Neural cell (in vitro differentiated cells): ENCODE results near the gene TOP1. TPM values are rescaled to one million over a fixed set of nuclear protein-coding genes. Genes with fewer than 3 reads are reported as not detected.

Source experiments
- H2AFZ ChIP-seq: fragments of 200-600, 300-800 bp; sonication (generic), shearing (Covaris generic); 2 replicates; pipeline ENCODE4 v1.6.0; 2014; ENCODE audit warnings: low read depth, mild to moderate bottlenecking, antibody characterized with exemption, low read length, moderate library complexity
- H3F3A ChIP-seq: fragments of 200-600 bp; shearing (Covaris generic); 2 replicates; pipeline ENCODE4 v1.6.1; 2016; ENCODE audit warnings: mild to moderate bottlenecking, moderate library complexity, mixed read lengths, antibody characterized with exemption, low read length; ENCODE audit not compliant: insufficient read depth, poor library complexity, severe bottlenecking
- H3K27ac ChIP-seq: fragments of 200-600, 300-800 bp; sonication (generic), shearing (Covaris generic); 2 replicates; pipeline ENCODE4 v1.5.1; 2014; ENCODE audit warnings: mild to moderate bottlenecking, low read length, moderate library complexity
- H3K27me3 ChIP-seq: fragments of 300-800, 200-600 bp; sonication (generic), shearing (Covaris generic); 2 replicates; pipeline ENCODE4 v1.6.0; 2014; ENCODE audit warnings: mild to moderate bottlenecking, low read depth, low read length, moderate library complexity; ENCODE audit not compliant: insufficient read depth
- H3K36me3 ChIP-seq: fragments of 300-800, 200-600 bp; sonication (generic), shearing (Covaris generic); 2 replicates; pipeline ENCODE4 v1.5.1; 2014; ENCODE audit warnings: mild to moderate bottlenecking, antibody characterized with exemption, low read length, moderate library complexity; ENCODE audit not compliant: insufficient read depth
- H3K4me2 ChIP-seq: fragments of 300-800, 200-600 bp; sonication (generic), shearing (Covaris generic); 2 replicates; pipeline ENCODE4 v1.6.0; 2014; ENCODE audit warnings: mild to moderate bottlenecking, low read length
- H3K4me3 ChIP-seq: fragments of 300-800, 200-600 bp; sonication (generic), shearing (Covaris generic); 2 replicates; pipeline ENCODE4 v1.5.1; 2014; ENCODE audit warnings: mild to moderate bottlenecking, low read length, moderate library complexity
- H3K79me2 ChIP-seq: fragments of 200-600 bp; shearing (Covaris generic); replicated peaks from 2 replicates; pipeline ENCODE4 v1.6.0; 2014; ENCODE audit warnings: mild to moderate bottlenecking, low read length, moderate library complexity; ENCODE audit not compliant: insufficient read depth
- H3K9ac ChIP-seq: fragments of 300-800, 200-600 bp; sonication (generic), shearing (Covaris generic); 2 replicates; pipeline ENCODE4 v1.6.1; 2016; ENCODE audit warnings: mild to moderate bottlenecking, low read length, mixed read lengths
- H3K9me2 ChIP-seq: fragments of 200-600 bp; shearing (Covaris generic); 2 replicates; pipeline ENCODE4 v1.6.1; 2016; ENCODE audit warnings: mild to moderate bottlenecking, low read length, mixed read lengths; ENCODE audit not compliant: insufficient read depth
- H3K9me3 ChIP-seq: fragments of 200-600, 300-800 bp; sonication (generic), shearing (Covaris generic); 2 replicates; pipeline ENCODE4 v1.6.1; 2016; ENCODE audit warnings: mild to moderate bottlenecking, mixed run types, low read length, moderate library complexity, mixed read lengths
- H4K20me1 ChIP-seq: fragments of 200-600 bp; shearing (Covaris generic); 2 replicates; pipeline ENCODE4 v1.6.1; 2016; ENCODE audit warnings: mild to moderate bottlenecking, mixed run types; ENCODE audit not compliant: insufficient read depth
- EP300 ChIP-seq: fragments of 450-650 bp; conservative IDR thresholded peaks from 2 replicates; pipeline ENCODE4 v1.6.1; 2014; ENCODE audit warnings: antibody characterized with exemption, mild to moderate bottlenecking, moderate library complexity; ENCODE audit not compliant: poor library complexity, severe bottlenecking
- EZH2 ChIP-seq: fragments of 200-600, 300-800 bp; shearing (Covaris generic), sonication (generic); IDR thresholded peaks from 2 replicates; pipeline ENCODE4 v1.6.1; 2014; ENCODE audit warnings: antibody characterized with exemption, low read length, borderline replicate concordance, mild to moderate bottlenecking; ENCODE audit not compliant: insufficient read depth, poor library complexity, severe bottlenecking
- MXI1 ChIP-seq: fragments of 450-650 bp; conservative IDR thresholded peaks from 2 replicates; pipeline ENCODE4 v1.6.1; 2014; ENCODE audit warnings: antibody characterized with exemption, mild to moderate bottlenecking; ENCODE audit not compliant: poor library complexity, severe bottlenecking
- POLR2AphosphoS5 ChIP-seq: IDR thresholded peaks from 2 replicates; pipeline ENCODE4 v1.6.1; 2012
- RAD21 ChIP-seq: fragments of 450-650 bp; conservative IDR thresholded peaks from 2 replicates; pipeline ENCODE4 v1.6.1; 2014; ENCODE audit warnings: antibody characterized with exemption, mild to moderate bottlenecking, moderate library complexity
- SMC3 ChIP-seq: fragments of 450-650 bp; conservative IDR thresholded peaks from 2 replicates; pipeline ENCODE4 v1.6.1; 2014; ENCODE audit warnings: antibody characterized with exemption, mild to moderate bottlenecking, moderate library complexity; ENCODE audit not compliant: poor library complexity
- TAF1 ChIP-seq: IDR thresholded peaks from 2 replicates; pipeline ENCODE4 v1.6.1; 2012; ENCODE audit warnings: low read depth
- polyA plus RNA-seq: library from polyadenylated mRNA; depleted of rRNA; stranded (reverse); fragments of >200 nt; gene quantifications from 2 replicates; pipeline ENCODE4 v1.2.3, GENCODE V29; 2014
- TF ChIP-seq, protein P1 (sequence below): fragments of 450-650 bp; IDR thresholded peaks from 2 replicates; pipeline ENCODE4 v1.5.1; 2014; ENCODE audit warnings: antibody characterized with exemption, mild to moderate bottlenecking, moderate library complexity; ENCODE audit not compliant: poor library complexity, severe bottlenecking
- TF ChIP-seq, protein P2 (sequence below): IDR thresholded peaks from 2 replicates; pipeline ENCODE4 v1.6.1; 2012; ENCODE audit warnings: borderline replicate concordance

Gene TOP1
- polyA plus RNA-seq, 1 donor from 2014 or later, result 33.2 TPM

DNA sequence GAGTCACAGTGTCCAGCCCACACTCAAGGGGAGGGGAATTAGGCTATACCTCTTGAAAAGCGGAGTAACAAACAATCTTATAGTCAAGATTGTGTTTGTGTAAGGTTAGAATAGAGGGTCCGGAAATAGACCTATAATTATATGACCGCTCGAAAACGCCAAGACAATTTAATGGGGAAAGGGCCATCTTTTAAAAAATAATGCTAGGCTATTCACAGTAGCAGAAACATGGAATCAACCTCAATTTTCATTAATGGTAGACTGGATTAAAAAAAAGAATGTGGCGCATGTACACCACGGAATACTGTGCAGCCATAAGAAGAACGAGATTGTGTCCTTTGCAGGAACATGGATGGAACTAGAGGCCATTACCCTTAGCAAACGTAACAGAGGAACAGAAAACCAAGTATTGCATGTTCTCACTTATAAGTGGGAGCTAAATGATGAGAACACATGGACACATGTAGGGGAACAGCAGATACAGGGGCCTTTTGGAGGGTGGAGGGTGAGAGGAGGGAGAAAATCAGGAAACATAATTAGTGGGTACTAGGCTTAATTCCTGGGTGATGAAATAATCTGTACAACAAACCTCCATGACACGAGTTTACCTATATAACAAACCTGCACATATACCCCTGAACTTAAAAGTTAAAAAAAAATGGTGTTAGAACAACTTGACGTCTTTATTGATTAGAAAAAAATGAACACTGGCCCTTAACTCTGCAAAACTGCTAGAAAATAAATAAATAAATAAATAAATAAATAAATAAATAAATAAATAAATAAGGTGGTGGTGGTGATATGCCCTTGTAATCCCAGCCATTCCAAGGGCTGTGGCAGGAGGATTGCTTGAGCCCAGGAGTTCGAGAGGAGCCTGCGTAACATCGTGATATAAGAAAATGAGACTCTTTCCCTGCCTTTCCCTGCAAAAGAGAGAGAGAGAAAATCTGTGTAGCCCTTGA is 30.3 kb downstream of the TOP1 start:
- Histone ChIP-seq H3K9me3 (no peaks in the 10 kb centered on the region), H3K9me2 (no peaks in the 10 kb centered on the region), H4K20me1 (no peaks in the 10 kb centered on the region), H3F3A (no peaks in the 10 kb centered on the region), H3K79me2 (peaks cover 51% of the 10 kb centered on the region), H3K4me2 (no peak overlapping the region), H3K9ac (no peak overlapping the region), H2AFZ (no peak overlapping the region), H3K4me3 (no peak overlapping the region), H3K36me3 (peaks cover 4% of the 10 kb centered on the region), H3K27me3 (no peaks in the 10 kb centered on the region), H3K27ac (no peak overlapping the region)
- TF ChIP-seq SMC3, result no peak
- TF ChIP-seq POLR2AphosphoS5, result no peak
- TF ChIP-seq MXI1, result no peak
- TF ChIP-seq EP300, result no peak
- no peak for TF ChIP-seq EZH2
- TF ChIP-seq TAF1, result no peak
- TF ChIP-seq, protein P1, sequence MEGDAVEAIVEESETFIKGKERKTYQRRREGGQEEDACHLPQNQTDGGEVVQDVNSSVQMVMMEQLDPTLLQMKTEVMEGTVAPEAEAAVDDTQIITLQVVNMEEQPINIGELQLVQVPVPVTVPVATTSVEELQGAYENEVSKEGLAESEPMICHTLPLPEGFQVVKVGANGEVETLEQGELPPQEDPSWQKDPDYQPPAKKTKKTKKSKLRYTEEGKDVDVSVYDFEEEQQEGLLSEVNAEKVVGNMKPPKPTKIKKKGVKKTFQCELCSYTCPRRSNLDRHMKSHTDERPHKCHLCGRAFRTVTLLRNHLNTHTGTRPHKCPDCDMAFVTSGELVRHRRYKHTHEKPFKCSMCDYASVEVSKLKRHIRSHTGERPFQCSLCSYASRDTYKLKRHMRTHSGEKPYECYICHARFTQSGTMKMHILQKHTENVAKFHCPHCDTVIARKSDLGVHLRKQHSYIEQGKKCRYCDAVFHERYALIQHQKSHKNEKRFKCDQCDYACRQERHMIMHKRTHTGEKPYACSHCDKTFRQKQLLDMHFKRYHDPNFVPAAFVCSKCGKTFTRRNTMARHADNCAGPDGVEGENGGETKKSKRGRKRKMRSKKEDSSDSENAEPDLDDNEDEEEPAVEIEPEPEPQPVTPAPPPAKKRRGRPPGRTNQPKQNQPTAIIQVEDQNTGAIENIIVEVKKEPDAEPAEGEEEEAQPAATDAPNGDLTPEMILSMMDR, result no peak
- TF ChIP-seq, protein P2, sequence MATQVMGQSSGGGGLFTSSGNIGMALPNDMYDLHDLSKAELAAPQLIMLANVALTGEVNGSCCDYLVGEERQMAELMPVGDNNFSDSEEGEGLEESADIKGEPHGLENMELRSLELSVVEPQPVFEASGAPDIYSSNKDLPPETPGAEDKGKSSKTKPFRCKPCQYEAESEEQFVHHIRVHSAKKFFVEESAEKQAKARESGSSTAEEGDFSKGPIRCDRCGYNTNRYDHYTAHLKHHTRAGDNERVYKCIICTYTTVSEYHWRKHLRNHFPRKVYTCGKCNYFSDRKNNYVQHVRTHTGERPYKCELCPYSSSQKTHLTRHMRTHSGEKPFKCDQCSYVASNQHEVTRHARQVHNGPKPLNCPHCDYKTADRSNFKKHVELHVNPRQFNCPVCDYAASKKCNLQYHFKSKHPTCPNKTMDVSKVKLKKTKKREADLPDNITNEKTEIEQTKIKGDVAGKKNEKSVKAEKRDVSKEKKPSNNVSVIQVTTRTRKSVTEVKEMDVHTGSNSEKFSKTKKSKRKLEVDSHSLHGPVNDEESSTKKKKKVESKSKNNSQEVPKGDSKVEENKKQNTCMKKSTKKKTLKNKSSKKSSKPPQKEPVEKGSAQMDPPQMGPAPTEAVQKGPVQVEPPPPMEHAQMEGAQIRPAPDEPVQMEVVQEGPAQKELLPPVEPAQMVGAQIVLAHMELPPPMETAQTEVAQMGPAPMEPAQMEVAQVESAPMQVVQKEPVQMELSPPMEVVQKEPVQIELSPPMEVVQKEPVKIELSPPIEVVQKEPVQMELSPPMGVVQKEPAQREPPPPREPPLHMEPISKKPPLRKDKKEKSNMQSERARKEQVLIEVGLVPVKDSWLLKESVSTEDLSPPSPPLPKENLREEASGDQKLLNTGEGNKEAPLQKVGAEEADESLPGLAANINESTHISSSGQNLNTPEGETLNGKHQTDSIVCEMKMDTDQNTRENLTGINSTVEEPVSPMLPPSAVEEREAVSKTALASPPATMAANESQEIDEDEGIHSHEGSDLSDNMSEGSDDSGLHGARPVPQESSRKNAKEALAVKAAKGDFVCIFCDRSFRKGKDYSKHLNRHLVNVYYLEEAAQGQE, result no peak
- no peak for TF ChIP-seq RAD21

DNA sequence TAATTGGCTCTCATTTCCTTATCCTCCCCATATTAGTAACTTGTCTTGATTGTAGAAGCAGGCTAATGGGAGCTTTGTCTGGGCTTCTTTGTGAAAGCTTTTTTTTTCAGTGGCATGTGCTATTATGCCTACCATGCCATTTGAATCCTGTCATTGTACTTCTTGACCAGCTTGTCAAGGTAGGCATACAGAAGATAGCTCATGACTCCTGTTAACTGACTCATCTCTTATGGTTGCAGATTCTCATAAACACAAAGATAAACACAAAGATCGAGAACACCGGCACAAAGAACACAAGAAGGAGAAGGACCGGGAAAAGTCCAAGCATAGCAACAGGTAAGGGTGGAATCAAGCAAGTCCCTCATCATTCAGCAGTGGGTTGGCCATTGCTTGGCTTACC is 32.5 kb downstream of the TOP1 start:
- no peaks in the 10 kb centered on the region for H3K9me2 ChIP-seq
- no peak for TF ChIP-seq TAF1
- TF ChIP-seq, protein P2, result no peak
- no peak for TF ChIP-seq SMC3
- no peak for TF ChIP-seq EZH2
- no peak for TF ChIP-seq EP300
- no peak for TF ChIP-seq POLR2AphosphoS5
- TF ChIP-seq MXI1, result no peak
- TF ChIP-seq RAD21, result no peak
- TF ChIP-seq, protein P1, result no peak
- no peak overlapping the region for H3K27ac ChIP-seq
- no peaks in the 10 kb centered on the region for H3K9me3 ChIP-seq
- H3K27me3 ChIP-seq, result no peaks in the 10 kb centered on the region
- H4K20me1 ChIP-seq, result no peaks in the 10 kb centered on the region
- no peak overlapping the region for H3K4me2 ChIP-seq
- H3K9ac ChIP-seq, result no peak overlapping the region
- H3F3A ChIP-seq, result no peaks in the 10 kb centered on the region
- no peak overlapping the region for H3K4me3 ChIP-seq
- peaks cover 57% of the 10 kb centered on the region for H3K79me2 ChIP-seq
- H3K36me3 ChIP-seq, result peaks cover 4% of the 10 kb centered on the region
- no peak overlapping the region for H2AFZ ChIP-seq
